Activated CD4-positive, alpha-beta T cell treated with anti-CD3 and anti-CD28 coated beads for 24 hours (primary cell): ENCODE measurements around the gene PLCL2.

Source experiments
- DNase-seq, 2 donors: peaks; one replicate each; pipeline ENCODE4 v3.0.0-alpha.2; 2020; ENCODE audit warnings: low read depth in 2 of 2

PLCL2 gene

DNA sequence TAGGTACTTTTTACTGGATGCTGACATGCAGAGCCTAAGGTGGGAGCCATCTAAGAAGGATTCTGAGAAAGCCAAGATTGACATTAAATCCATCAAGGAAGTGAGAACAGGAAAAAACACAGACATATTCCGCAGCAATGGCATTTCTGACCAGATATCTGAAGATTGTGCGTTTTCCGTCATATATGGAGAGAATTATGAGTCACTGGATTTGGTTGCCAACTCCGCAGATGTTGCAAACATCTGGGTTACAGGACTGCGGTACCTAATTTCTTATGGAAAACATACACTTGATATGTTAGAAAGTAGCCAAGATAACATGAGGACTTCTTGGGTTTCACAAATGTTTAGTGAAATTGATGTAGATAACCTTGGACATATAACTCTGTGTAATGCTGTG lies 125.1 kb downstream of the PLCL2 start:
- DNase-seq: no peak

DNA sequence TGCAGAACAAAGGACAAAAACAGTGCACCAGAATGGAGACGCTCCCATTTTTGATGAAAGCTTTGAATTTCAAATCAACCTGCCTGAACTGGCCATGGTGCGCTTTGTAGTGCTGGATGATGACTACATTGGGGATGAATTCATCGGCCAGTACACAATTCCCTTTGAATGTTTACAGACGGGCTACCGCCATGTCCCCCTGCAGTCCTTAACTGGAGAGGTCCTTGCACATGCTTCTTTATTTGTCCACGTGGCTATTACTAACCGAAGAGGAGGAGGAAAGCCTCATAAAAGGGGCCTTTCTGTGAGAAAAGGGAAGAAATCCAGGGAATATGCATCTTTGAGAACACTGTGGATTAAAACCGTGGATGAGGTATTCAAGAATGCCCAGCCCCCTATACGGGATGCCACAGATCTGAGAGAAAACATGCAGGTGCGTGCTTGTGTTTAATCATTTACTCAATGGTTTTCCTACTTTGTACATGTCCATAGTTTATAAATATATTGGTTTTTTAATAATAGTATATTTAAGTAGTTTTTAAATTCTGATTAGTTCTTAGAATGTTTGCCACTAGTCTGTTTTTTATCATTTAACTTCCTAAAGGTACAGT lies 127.1 kb downstream of the PLCL2 start:
- DNase-seq: no peak

DNA sequence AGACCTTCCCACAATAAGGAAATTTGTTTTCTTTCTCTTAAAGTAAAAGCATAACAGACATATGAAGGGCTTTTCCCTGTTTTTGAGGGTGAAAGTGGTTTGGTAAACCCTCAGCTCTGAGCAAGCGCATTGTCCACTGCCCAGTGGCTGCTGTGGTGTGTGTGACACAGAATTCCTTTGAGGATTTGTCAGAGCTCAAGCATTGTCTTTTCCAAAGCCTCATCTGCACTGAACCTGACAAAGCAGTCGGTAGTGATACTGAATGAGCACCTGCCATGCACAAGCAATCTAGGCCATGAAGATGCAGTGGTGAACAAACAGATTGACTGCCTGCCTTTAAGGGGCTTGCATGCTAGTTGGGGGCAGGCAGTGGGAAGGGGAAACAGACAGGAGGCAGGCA lies 128.3 kb downstream of the PLCL2 start:
- no peak for DNase-seq

DNA sequence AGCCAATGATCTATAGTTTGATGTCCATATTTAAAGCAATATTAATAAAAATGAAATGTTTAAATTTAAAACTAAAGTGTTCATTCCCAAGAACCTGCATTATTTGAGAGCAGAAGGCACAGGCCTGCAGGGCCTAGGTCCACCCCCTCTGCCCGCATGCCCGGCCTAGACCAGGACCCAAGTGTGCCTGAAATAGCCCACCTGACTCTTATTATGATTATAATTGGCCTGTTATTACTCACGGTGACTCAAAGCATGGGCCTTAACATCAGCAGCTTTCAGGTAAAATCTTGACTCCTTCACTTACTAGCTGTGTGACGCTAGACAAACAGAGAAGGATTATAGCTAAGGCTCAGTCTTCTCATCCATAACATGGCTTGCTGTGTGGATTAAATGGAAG lies 128.8 kb downstream of the PLCL2 start:
- no peak for DNase-seq

DNA sequence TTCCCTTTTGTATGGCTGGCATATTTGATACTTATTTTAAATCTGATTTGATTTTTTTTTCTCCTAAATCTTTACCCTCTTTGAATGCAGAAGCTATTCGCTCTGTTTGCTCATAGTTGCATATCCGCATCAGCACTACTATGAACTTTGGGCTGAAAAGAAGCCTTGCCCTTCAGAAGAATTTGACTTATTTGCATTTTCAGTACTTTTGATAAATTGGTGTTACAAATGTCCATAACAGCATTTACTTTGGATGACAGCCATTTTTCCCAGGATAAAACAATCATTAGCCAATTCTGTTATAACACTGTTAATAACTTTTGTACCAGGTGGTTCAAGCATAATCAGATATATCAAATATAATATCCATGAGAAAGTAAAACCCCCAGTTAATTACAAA lies 129.5 kb downstream of the PLCL2 start:
- DNase-seq: no peak

DNA sequence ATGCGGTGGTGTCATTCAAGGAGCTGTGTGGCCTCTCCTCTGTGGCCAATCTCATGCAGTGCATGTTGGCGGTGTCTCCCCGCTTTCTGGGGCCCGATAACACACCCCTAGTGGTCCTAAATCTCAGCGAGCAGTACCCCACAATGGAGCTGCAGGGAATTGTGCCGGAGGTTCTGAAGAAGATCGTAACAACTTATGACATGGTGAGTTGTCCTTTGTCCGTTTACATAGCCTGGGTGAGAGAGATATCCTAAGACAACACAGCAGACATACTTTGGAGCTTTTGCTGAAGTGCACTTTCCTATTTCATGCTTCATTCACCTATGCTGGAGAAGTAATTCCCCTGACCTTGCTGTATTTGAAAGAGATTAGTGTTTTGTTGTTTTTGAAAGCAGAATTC lies 130.0 kb downstream of the PLCL2 start:
- no peak for DNase-seq

DNA sequence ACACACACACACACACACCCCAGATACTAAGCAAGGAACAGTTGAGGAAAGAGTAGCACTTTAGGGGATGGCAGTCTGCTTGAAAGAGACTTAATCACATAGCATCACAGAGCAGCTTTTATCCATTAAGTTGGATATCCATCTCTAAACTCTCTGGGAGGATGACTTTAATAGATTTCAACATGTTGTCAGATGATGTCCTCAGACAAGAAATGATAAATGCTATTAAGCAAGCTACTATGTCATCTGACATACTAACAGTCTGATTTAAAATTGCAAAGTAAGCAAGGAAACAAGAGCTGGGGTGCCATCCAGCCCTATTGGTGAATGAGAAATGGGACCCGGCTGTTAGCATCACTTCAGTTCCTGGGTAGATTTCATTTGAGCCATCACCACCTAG lies 136.9 kb downstream of the PLCL2 start:
- no peak for DNase-seq

DNA sequence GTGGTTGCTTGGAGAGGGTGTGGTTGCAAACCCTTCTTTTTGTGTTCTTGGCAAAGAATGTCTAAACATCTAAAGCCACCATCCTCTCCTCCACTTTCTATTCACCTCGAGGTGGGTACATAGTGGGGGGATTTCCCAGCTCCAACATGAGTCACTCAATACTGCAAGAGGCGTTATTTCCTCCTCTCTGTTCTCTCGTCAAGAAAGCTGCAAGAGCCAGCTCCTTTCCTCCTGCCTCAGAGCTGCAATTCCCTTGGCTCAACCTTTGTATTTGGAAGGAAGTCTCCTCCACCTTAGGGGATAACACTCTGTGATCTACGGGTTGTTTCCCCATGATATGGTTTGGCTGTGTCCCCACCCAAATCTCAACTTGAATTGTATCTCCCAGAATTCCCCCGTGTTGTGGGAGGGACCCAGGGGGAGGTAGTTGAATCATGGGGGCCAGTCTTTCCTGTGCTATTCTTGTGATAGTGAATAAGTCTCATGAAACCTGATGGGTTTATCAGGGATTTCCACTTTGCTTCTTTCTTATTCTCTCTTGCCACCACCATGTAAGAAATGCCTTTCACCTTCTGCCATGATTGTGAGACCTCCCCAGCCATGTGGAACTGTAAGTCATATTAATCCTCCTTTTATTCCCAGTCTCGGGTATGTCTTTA lies 138.4 kb downstream of the PLCL2 start:
- peak; percentile 18 to 50 for DNase-seq

DNA sequence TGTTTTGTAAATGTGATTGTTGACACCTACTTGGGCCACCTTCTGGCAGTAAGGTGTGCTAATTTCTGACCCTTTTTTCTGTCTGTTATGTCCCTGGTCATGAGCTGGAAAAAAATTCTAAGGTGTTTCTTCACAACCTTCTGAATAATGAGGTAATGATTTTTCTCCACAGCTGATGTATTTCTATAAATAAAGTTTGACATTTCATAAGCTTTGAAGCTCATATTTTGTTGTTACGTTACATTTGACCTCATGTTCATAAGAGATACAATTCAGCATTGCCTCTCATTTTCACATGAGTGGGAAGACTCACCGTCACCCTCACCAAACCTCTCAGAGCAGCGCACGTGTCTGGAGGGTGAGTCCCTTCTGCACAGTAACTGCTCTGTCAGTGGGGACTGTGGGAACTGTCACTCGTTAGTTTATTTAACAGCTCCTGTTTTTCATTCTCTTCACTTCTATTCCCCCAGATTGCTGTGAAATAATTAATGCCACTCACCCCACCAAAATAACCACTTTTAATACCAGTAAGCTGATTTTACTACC lies 140.9 kb downstream of the PLCL2 start:
- DNase-seq: peak in 1 of 2 donors; percentile 30

DNA sequence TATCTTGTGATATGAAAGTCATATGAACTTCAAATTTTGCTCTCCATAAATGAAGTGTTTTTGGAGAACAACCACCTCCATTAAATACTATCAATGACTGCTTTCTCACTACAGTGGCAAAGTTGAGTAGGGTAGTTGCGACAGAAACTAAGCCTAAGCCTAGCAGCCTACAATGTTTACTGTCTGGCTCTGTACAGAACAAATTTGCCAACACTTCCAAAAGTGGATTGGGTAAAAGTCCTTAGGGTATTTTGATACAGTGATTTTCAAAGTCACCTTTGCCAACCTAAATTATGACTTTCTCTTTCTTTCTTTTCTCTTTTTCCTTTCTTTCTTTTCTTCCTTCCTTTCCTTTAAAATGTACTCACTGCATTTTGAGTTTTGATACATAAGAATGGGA lies 142.6 kb downstream of the PLCL2 start:
- no peak for DNase-seq

DNA sequence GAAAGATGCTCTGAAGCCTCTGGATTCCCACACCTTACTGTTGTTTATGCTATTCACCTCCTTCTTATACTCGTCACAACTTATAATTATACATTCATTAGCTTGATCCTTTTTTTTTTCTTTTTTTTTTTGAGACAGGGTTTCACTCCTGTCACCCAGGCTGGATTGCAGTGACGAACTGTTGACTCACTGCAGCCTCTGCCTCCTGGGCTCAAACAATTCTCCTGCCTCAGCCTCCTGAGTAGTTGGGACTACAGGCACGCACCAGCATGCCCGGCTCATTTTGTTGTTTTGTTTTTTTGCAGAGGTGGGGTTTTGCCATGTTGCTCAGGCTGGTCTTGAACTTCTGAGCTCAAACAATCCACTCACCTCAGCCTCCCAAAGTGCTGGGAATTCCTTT lies 143.6 kb downstream of the PLCL2 start:
- no peak for DNase-seq

DNA sequence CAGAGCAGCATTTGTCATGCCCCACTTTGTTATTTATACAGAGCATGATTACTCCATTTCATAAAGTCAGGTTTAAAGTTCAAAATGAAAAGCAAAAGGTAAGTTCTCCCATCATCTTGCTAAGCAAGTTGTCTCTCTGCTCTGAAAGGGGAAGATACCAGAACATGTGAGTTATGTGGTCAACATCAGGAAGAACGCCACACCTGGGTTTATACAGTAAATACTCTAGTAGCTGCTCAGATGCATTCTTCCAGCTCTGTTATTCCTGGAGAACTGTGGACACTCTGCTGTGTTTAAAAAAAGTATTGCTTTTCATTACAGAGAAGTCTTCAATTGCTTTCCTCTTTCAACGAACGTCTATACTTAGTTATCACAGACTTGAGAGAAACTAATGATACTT lies 145.7 kb downstream of the PLCL2 start:
- no peak for DNase-seq

DNA sequence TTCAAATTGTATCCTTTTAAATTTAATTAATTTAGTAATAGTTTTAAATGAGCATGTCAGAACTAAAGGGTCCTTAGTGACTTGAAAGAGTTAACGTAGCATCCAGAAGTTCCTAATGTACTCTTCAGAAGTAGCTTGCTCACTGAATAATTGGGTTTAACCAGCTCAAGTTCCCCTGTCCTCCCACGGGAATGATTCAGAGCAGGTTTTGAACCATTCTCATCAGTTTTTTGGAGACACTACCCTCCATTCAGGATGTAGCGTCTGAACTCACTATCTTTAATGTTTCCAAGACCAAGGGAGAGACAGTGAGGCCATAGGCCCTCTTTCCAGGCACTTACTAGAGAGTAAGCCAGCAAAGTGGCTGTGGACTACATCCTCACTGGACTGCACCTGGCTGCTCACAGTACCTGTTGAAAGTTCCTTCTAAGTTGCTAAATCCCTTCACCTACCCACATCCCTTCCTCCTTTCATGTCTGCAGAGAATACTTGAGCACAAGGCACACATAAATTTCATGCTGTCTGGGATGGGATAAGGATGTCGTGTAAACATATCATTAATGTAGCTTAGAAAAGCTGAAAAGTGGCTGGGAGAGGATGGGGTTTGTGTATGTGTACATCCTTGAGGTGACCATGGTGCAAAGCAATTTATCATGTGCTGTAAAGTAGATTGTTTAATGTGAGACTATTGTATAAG lies 146.3 kb downstream of the PLCL2 start:
- no peak for DNase-seq

DNA sequence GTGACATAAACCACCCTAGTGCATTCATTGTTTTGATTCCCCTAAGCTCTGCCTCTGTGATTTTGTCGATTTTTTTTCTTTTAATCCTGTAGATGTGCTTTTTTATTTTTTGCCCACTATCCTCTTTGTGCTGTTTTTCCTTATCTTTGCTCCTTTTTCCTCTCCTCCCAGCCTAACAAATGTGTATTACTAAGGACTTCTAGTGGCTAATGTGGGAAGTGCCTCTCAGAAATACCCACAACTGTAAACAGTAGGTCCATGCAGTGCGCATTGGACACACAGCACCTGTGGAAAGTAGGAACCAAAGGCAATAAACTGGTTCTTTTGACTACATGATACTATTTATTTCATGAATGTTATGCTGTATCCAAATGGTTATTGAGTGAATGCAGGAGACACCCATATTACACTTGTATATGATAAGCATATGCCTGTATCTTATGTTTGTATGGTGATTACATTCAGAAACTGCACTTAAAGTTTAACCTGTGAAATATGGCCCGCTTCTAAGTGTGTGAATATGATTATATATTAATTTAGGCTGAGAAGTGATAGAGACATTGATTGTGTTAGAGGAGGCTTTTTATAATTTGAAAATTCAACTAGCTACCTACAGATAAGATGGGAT lies 147.8 kb downstream of the PLCL2 start:
- no peak for DNase-seq

DNA sequence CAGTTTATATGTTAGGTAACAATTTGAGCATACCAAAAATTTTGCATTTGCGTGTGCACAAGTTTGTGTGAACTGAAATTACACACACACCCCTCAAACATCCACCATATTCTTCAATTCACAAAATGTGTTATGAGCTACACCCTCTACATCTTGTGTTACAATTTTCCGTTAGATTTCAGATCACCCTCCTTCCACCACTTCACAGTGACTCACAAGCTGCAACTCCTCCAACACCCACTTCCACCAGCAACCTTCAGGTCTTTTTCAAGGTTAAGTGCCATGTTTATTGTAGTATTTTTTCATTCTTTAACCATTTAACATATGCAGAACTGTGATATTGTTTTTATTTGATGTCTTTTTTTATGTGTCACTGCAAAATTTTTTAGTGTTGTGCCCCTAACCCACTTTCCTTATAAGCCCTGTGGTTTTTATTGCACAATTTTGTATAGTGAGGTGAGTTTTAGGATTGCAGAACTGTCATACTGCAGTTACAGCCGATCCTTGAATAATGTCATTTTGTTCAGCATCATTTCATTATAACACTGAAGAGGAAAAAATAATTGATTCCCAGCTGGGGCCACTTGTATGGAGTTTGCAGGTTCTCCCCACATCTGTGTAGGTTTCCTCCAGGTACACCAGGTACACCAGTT lies 148.9 kb downstream of the PLCL2 start:
- DNase-seq: no peak

DNA sequence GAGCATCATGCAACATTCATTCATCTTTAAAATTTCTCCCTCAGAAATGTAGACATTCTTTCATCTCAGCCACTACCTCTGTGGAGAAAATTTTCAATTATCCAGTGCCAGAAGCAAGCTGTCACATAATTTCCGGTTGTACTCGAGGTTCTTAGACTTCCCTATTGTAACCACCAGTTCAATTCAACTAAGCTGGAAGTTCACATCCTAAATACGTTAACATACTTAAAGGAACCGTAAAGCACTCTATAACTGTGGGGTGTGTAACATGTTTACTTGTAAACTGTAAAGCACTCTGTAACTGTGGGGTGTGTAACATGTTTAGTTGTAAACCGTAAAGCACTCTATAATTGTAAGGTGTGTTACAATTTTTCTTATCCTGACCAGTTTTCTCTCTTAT lies 150.3 kb downstream of the PLCL2 start:
- DNase-seq: no peak

DNA sequence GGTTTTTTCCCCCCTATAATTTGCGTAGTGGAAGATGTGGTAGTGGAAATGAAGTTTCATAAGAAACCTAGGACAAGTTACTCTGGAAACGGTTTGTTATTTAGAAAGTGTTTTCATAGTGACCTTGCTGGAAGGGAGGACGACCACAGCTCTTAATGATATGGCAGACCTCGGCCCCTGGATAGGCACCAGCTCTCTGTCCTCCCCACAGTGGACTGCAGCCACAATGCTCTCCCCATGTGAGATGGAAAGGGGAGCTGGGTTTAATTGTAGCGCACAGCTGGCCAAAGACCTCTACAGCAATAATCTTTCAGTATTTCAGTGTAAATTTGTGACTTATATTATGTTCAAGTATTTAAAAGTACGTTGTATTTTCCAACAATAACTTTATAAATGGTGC lies 151.2 kb downstream of the PLCL2 start:
- no peak for DNase-seq

DNA sequence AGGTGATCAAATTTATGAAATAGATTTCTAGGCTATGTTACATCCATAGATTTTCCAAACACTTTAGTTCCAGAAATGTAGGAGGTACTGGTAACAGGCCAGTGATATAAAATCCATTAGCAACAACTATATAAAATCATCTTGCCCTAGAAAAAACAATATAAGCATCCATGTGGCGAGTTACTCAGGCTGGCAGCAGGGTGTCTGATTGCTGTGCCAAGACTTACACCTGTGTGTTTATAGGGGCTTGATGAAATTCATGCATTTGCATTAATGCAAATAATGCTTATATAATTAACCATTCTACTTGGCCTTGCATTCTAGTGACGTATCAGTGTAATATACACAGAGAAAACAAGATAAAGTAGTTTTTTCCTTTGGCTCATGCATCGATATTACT lies 153.4 kb downstream of the PLCL2 start:
- DNase-seq: no peak

DNA sequence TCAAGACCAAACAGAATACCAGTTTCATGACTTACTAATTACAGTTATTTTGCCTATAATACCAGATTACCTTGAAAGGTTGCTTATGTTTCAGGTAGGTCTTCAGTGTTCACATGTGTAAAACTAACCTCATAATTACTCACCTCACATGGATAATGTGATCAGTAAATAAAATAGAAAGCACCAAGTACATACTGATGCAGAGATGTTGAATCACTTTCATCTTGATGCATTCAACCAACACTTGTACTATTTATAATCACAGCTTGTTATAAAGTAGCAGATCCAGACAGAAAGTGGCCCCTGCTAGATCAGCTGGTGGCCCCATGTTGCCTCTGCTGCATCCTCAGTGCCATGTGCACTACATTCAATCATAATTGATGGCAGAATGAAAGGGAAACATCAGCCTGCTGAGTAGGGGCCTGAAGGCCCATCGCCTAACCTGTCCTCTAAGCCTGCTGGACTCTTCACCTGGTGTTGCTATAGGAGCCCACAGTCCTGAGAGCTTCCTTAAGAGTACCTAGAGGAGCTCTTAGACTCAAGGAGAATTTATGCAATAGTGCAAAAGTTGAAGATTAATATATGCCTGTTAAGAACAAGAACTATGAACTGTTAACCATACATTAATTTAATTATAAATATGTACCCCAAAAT lies 154.3 kb downstream of the PLCL2 start:
- DNase-seq: no peak

DNA sequence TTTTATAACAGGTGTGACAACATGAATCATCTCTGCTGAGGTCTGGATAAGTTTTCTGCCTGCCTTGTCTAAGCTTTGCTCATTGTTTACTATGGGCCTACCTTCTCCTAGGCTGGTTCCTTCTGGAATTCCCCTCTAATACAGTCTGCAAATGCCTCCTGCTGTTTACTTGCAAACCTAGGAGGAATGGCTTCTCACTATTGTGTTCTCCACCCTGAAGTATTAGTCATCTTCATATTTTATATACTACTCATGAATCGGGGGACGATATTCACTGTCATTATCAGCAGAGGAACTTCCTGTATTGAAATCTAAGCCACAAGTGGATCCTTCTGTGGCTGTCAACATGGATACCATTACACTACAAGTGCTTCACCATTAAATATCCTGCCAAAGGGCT lies 154.8 kb downstream of the PLCL2 start:
- no peak for DNase-seq

DNA sequence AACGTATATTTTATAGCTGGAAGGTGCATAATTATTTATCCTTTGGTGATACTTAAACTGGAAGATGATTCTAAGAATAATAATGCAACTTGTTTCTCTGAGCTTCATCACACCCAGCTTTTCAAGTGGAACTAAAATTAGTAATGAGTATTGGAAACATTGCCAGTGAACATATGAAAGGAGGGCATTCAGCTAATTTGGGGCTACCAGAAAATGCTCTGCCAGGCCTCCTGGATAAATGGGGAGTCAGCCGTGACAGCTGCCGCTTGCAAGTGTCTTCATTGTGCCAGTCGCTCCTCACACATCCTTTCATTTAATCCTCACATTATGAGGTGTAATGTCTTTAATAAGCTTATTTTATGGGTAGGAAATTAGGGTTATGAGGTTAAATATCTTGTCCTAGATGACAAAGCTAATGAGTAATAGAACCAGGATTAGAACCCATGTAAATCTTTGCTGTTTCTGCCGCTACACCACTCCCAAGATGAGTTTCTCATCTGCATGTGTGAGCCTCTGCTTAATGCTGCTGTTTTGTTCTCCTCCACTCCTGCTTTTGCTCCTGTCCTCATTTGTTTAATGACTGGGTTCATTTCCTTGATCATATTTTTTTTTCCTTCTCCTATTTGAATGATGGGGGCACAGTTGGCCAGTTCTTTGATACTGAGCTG lies 155.7 kb downstream of the PLCL2 start:
- DNase-seq: no peak
